CD4-positive, alpha-beta T cell (primary cell): ENCODE results near the gene SMIM14. TPM values are rescaled to one million over a fixed set of nuclear protein-coding genes. Genes with fewer than 3 reads are reported as not detected.
"Not testable (repeated sequence)": the region's sequence is repeated elsewhere in the genome, so short reads cannot be mapped to it uniquely, and the experiment has no call there.

Experiments
- ATAC-seq: fragments of 200-7000 bp; cut with Tn5 transposase; one replicate; pipeline ENCODE4 v1.10.0; 2022; ENCODE audit warnings: mild to moderate bottlenecking; ENCODE audit not compliant: poor library complexity
- CTCF ChIA-PET: fragments of 350-600 bp; sonication (Branson Sonifier 250); formaldehyde crosslinking; loops from one replicate; lab custom pipeline; 2021; ENCODE audit warnings: antibody characterized with exemption, inconsistent platforms; lab: Charles Lee
- POLR2A ChIA-PET: fragments of 350-600 bp; sonication (Branson Sonifier 250); formaldehyde crosslinking; loops from one replicate; lab custom pipeline; 2021; ENCODE audit warnings: antibody characterized with exemption, inconsistent platforms; lab: Charles Lee
- DNase-seq, 14 experiments: peaks; one replicate each; pipeline ENCODE4 v3.0.0-alpha.2; 2013 to 2020; ENCODE audit warnings: mixed read lengths in 2 of 14
- H3K27ac ChIP-seq, 2 donors: one replicate each; pipeline versions ENCODE4 v1.5.1 to v1.7.0; 2013; ENCODE audit warnings: low read length in 2 of 2, low read depth in 1 of 2, mild to moderate bottlenecking in 1 of 2
- H3K27me3 ChIP-seq, 2 experiments: 1 replicate in 1 of 2; 2 replicates in 1 of 2; pipeline versions ENCODE4 v1.6.1 to v1.7.0; 2013; ENCODE audit warnings: low read length in 2 of 2, control low read depth in 1 of 2, mild to moderate bottlenecking in 1 of 2, moderate library complexity in 1 of 2; ENCODE audit not compliant: insufficient read depth in 2 of 2, control insufficient read depth in 1 of 2
- H3K36me3 ChIP-seq: one replicate; pipeline ENCODE4 v1.6.1; 2013; ENCODE audit warnings: low read length, control low read depth; ENCODE audit not compliant: insufficient read depth
- H3K4me1 ChIP-seq: one replicate; pipeline ENCODE4 v1.6.1; 2013; ENCODE audit warnings: low read length, control low read depth; ENCODE audit not compliant: insufficient read depth
- H3K4me3 ChIP-seq: one replicate; pipeline ENCODE4 v1.5.1; 2013; ENCODE audit warnings: mild to moderate bottlenecking, low read length, moderate library complexity
- H3K9me3 ChIP-seq, 2 experiments: 1 replicate in 1 of 2; 2 replicates in 1 of 2; pipeline versions ENCODE4 v1.6.1 to v1.7.0; 2013; ENCODE audit warnings: low read length in 2 of 2, mild to moderate bottlenecking in 2 of 2, control low read depth in 1 of 2, moderate library complexity in 1 of 2; ENCODE audit not compliant: control insufficient read depth in 1 of 2, insufficient read depth in 1 of 2
- H3K27ac Mint-ChIP-seq: one replicate; pipeline ENCODE4 v1.8.0; 2020; ENCODE audit warnings: mixed read lengths
- H3K27me3 Mint-ChIP-seq: one replicate; pipeline ENCODE4 v1.8.0; 2021; ENCODE audit warnings: mixed read lengths
- H3K36me3 Mint-ChIP-seq: one replicate; pipeline ENCODE4 v1.8.0; 2021; ENCODE audit warnings: low read depth, mixed read lengths
- H3K4me1 Mint-ChIP-seq: one replicate; pipeline ENCODE4 v1.8.0; 2021; ENCODE audit warnings: low read depth, mixed read lengths
- H3K4me3 Mint-ChIP-seq: one replicate; pipeline ENCODE4 v1.8.0; 2020; ENCODE audit warnings: mild to moderate bottlenecking, mixed read lengths
- H3K9me3 Mint-ChIP-seq: one replicate; pipeline ENCODE4 v1.8.0; 2020; ENCODE audit warnings: mixed read lengths
- CTCF ChIP-seq: fragments of 200-600 bp; IDR thresholded peaks from one replicate; pipeline ENCODE4 v1.8.0; 2022; ENCODE audit warnings: antibody characterized with exemption, mild to moderate bottlenecking
- intact Hi-C, 2 experiments: fragments of 100-400 bp; cut with DNase I in 1 of 2; cut with micrococcal nuclease in 1 of 2; formaldehyde crosslinking; loops; one replicate each; pipeline versions ENCODE4 v1.15.1 to v1.9.0; 2023 to 2025; cut with DNase I, micrococcal nuclease
- total RNA-seq, 174 experiments: library from RNA in 2 of 174; stranded (reverse) in 2 of 174; gene quantifications; one replicate each; pipeline ENCODE4 v1.2.3 and lab custom pipeline; 2021 to 2026

SMIM14 gene
- total RNA-seq, 2 experiments from 2014 or later: 2.0 to 3.1 TPM

- Histone ChIP-seq H3K27me3 (no peaks in the 10 kb centered on the region), H3K36me3 (no peaks in the 10 kb centered on the region), H3K4me3 (no peak overlapping the region), H3K4me1 (peaks cover 3% of the 10 kb centered on the region), H3K27ac (no peak overlapping the region), H3K9me3 (no peaks in the 10 kb centered on the region)
- Mint-ChIP-seq H3K36me3 (no peaks in the 10 kb centered on the region), H3K4me1 (peaks cover 11% of the 10 kb centered on the region), H3K27ac (no peak overlapping the region), H3K9me3 (no peaks in the 10 kb centered on the region), H3K4me3 (no peak overlapping the region), H3K27me3 (no peaks in the 10 kb centered on the region)
- CTCF ChIA-PET: no interaction called here
- intact Hi-C loops: loop anchor here in 1 of 2 experiments (10.0 kb wide), 1 partner anchor 157 kb away; the partner anchor contains the start of gene RFC1
- TF ChIP-seq CTCF: no peak
- POLR2A ChIA-PET: no interaction called here
- ATAC-seq (no peak), DNase-seq (no peak)
Measured at GRCh38 chr4:39521253-39521919, 117.3 kb downstream of the SMIM14 start.

GRCh38 chr4:39518484-39518883, 120.2 kb downstream of the SMIM14 start:
- H3K9me3 Mint-ChIP-seq: no peaks in the 10 kb centered on the region
- H3K4me3 ChIP-seq: no peak overlapping the region
- POLR2A ChIA-PET: interaction anchor here (0.6 kb wide), 1 partner anchor 1948 kb away, joined by 3 read pairs; no protein-coding TSS in a partner anchor
- ATAC-seq (no peak), DNase-seq (no peak)
- no peaks in the 10 kb centered on the region for H3K36me3 ChIP-seq
- H3K27me3 ChIP-seq: no peaks in the 10 kb centered on the region
- no peaks in the 10 kb centered on the region for H3K9me3 ChIP-seq
- no peaks in the 10 kb centered on the region for H3K4me1 ChIP-seq
- no peaks in the 10 kb centered on the region for H3K27me3 Mint-ChIP-seq
- intact Hi-C loops: no loop called here
- peaks cover 11% of the 10 kb centered on the region for H3K36me3 Mint-ChIP-seq
- no peaks in the 10 kb centered on the region for H3K4me1 Mint-ChIP-seq
- CTCF ChIA-PET: no interaction called here
- TF ChIP-seq CTCF: no peak
- no peak overlapping the region for H3K4me3 Mint-ChIP-seq
- H3K27ac ChIP-seq: no peak overlapping the region
- H3K27ac Mint-ChIP-seq: no peak overlapping the region

- H3K27me3 Mint-ChIP-seq: no peaks in the 10 kb centered on the region
- H3K9me3 Mint-ChIP-seq: no peaks in the 10 kb centered on the region
- no peaks in the 10 kb centered on the region for H3K4me1 Mint-ChIP-seq
- ChIA-PET CTCF (no interaction called here), POLR2A (no interaction called here)
- Histone ChIP-seq H3K27me3 (no peaks in the 10 kb centered on the region), H3K27ac (no peak overlapping the region), H3K36me3 (peaks cover 7% of the 10 kb centered on the region), H3K4me1 (no peaks in the 10 kb centered on the region), H3K9me3 (no peaks in the 10 kb centered on the region), H3K4me3 (no peak overlapping the region)
- no peak for ATAC-seq
- H3K4me3 Mint-ChIP-seq: no peak overlapping the region
- no peak for DNase-seq
- no peak overlapping the region for H3K27ac Mint-ChIP-seq
- H3K36me3 Mint-ChIP-seq: peaks cover 11% of the 10 kb centered on the region
- TF ChIP-seq CTCF: no peak
- intact Hi-C loops: no loop called here
Measured at GRCh38 chr4:39516407-39516966, 122.2 kb downstream of the SMIM14 start.

- H3K27me3 Mint-ChIP-seq, H3K4me3 ChIP-seq, H3K27ac Mint-ChIP-seq, H3K9me3 ChIP-seq, H3K4me1 Mint-ChIP-seq, CTCF ChIA-PET, H3K36me3 ChIP-seq, POLR2A ChIA-PET, ATAC-seq, H3K4me1 ChIP-seq, intact Hi-C loops, DNase-seq, H3K9me3 Mint-ChIP-seq, H3K4me3 Mint-ChIP-seq, H3K27ac ChIP-seq, H3K27me3 ChIP-seq: not testable (repeated sequence)
- H3K36me3 Mint-ChIP-seq: peaks cover 12% of the 10 kb centered on the region
Measured at GRCh38 chr4:39515669-39516401, 122.8 kb downstream of the SMIM14 start.
